Neural cell (in vitro differentiated cells): Measurements from ENCODE around the gene UBXN4. TPM values are rescaled to one million over a fixed set of nuclear protein-coding genes. Genes with fewer than 3 reads are reported as not detected.
A peak's percentile ranks its signal among the peaks of the same experiment; 100 is the strongest.

Source experiments
- H2AFZ ChIP-seq: fragments of 200-600, 300-800 bp; sonication (generic), shearing (Covaris generic); 2 replicates; pipeline ENCODE4 v1.6.0; 2014; ENCODE audit warnings: low read depth, mild to moderate bottlenecking, antibody characterized with exemption, low read length, moderate library complexity
- H3F3A ChIP-seq: fragments of 200-600 bp; shearing (Covaris generic); 2 replicates; pipeline ENCODE4 v1.6.1; 2016; ENCODE audit warnings: mild to moderate bottlenecking, moderate library complexity, mixed read lengths, antibody characterized with exemption, low read length; ENCODE audit not compliant: insufficient read depth, poor library complexity, severe bottlenecking
- H3K27ac ChIP-seq: fragments of 200-600, 300-800 bp; sonication (generic), shearing (Covaris generic); 2 replicates; pipeline ENCODE4 v1.5.1; 2014; ENCODE audit warnings: mild to moderate bottlenecking, low read length, moderate library complexity
- H3K27me3 ChIP-seq: fragments of 300-800, 200-600 bp; sonication (generic), shearing (Covaris generic); 2 replicates; pipeline ENCODE4 v1.6.0; 2014; ENCODE audit warnings: mild to moderate bottlenecking, low read depth, low read length, moderate library complexity; ENCODE audit not compliant: insufficient read depth
- H3K36me3 ChIP-seq: fragments of 300-800, 200-600 bp; sonication (generic), shearing (Covaris generic); 2 replicates; pipeline ENCODE4 v1.5.1; 2014; ENCODE audit warnings: mild to moderate bottlenecking, antibody characterized with exemption, low read length, moderate library complexity; ENCODE audit not compliant: insufficient read depth
- H3K4me2 ChIP-seq: fragments of 300-800, 200-600 bp; sonication (generic), shearing (Covaris generic); 2 replicates; pipeline ENCODE4 v1.6.0; 2014; ENCODE audit warnings: mild to moderate bottlenecking, low read length
- H3K4me3 ChIP-seq: fragments of 300-800, 200-600 bp; sonication (generic), shearing (Covaris generic); 2 replicates; pipeline ENCODE4 v1.5.1; 2014; ENCODE audit warnings: mild to moderate bottlenecking, low read length, moderate library complexity
- H3K79me2 ChIP-seq: fragments of 200-600 bp; shearing (Covaris generic); replicated peaks from 2 replicates; pipeline ENCODE4 v1.6.0; 2014; ENCODE audit warnings: mild to moderate bottlenecking, low read length, moderate library complexity; ENCODE audit not compliant: insufficient read depth
- H3K9ac ChIP-seq: fragments of 300-800, 200-600 bp; sonication (generic), shearing (Covaris generic); 2 replicates; pipeline ENCODE4 v1.6.1; 2016; ENCODE audit warnings: mild to moderate bottlenecking, low read length, mixed read lengths
- H3K9me2 ChIP-seq: fragments of 200-600 bp; shearing (Covaris generic); 2 replicates; pipeline ENCODE4 v1.6.1; 2016; ENCODE audit warnings: mild to moderate bottlenecking, low read length, mixed read lengths; ENCODE audit not compliant: insufficient read depth
- H3K9me3 ChIP-seq: fragments of 200-600, 300-800 bp; sonication (generic), shearing (Covaris generic); 2 replicates; pipeline ENCODE4 v1.6.1; 2016; ENCODE audit warnings: mild to moderate bottlenecking, mixed run types, low read length, moderate library complexity, mixed read lengths
- H4K20me1 ChIP-seq: fragments of 200-600 bp; shearing (Covaris generic); 2 replicates; pipeline ENCODE4 v1.6.1; 2016; ENCODE audit warnings: mild to moderate bottlenecking, mixed run types; ENCODE audit not compliant: insufficient read depth
- CTCF ChIP-seq: fragments of 450-650 bp; IDR thresholded peaks from 2 replicates; pipeline ENCODE4 v1.5.1; 2014; ENCODE audit warnings: antibody characterized with exemption, mild to moderate bottlenecking, moderate library complexity; ENCODE audit not compliant: poor library complexity, severe bottlenecking
- EP300 ChIP-seq: fragments of 450-650 bp; conservative IDR thresholded peaks from 2 replicates; pipeline ENCODE4 v1.6.1; 2014; ENCODE audit warnings: antibody characterized with exemption, mild to moderate bottlenecking, moderate library complexity; ENCODE audit not compliant: poor library complexity, severe bottlenecking
- MXI1 ChIP-seq: fragments of 450-650 bp; conservative IDR thresholded peaks from 2 replicates; pipeline ENCODE4 v1.6.1; 2014; ENCODE audit warnings: antibody characterized with exemption, mild to moderate bottlenecking; ENCODE audit not compliant: poor library complexity, severe bottlenecking
- POLR2AphosphoS5 ChIP-seq: IDR thresholded peaks from 2 replicates; pipeline ENCODE4 v1.6.1; 2012
- RAD21 ChIP-seq: fragments of 450-650 bp; conservative IDR thresholded peaks from 2 replicates; pipeline ENCODE4 v1.6.1; 2014; ENCODE audit warnings: antibody characterized with exemption, mild to moderate bottlenecking, moderate library complexity
- SMC3 ChIP-seq: fragments of 450-650 bp; conservative IDR thresholded peaks from 2 replicates; pipeline ENCODE4 v1.6.1; 2014; ENCODE audit warnings: antibody characterized with exemption, mild to moderate bottlenecking, moderate library complexity; ENCODE audit not compliant: poor library complexity
- TAF1 ChIP-seq: IDR thresholded peaks from 2 replicates; pipeline ENCODE4 v1.6.1; 2012; ENCODE audit warnings: low read depth
- polyA plus RNA-seq: library from polyadenylated mRNA; depleted of rRNA; stranded (reverse); fragments of >200 nt; gene quantifications from 2 replicates; pipeline ENCODE4 v1.2.3, GENCODE V29; 2014
- TF ChIP-seq, protein P1 (sequence below): IDR thresholded peaks from 2 replicates; pipeline ENCODE4 v1.6.1; 2012; ENCODE audit warnings: borderline replicate concordance

Gene UBXN4
- polyA plus RNA-seq, 1 donor from 2014 or later, result 158 TPM

DNA sequence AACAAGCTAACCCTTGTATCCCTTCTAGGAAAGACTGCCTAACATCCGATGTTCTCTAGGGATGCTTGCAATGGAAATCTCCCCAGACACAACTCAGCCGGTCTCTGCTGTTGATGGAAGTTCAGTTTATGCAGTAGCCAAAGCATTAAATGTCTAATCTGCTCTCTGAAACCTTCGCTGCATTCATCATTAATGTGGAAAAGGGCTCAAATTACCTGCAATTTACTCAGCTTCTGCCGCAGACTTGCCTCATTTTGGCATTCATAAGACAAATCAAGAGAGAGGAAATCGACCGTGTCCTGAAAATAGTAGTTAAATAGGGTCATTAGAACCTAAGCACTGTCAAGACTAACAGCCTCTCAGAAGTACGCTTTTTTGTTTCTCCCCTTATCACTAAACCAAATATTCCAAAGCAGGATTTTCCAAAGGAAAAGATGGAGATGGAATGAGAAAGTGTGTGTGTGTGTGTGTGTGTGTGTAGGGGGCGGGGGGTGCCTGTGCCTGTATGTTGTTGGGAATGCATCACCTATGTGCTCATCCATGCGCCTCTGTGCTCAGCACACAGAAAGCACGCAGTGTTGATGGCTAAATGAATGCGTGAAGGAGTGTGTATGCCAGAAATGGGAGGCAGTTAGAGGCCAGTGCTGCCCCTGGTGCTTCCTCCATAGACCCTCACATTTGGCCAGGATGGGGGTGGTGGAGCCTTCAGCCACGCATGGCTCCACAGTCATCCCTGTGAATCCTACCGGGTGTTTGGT is 87.9 kb downstream of the UBXN4 start:
- Histone ChIP-seq H3K27me3 (no peaks in the 10 kb centered on the region), H3K27ac (peak overlapping the region; percentile 61), H3K4me3 (peak overlapping the region; percentile 51), H3K9ac (peak overlapping the region; percentile 2), H3K4me2 (peak overlapping the region; percentile 53), H3K79me2 (no peaks in the 10 kb centered on the region), H3F3A (no peaks in the 10 kb centered on the region), H4K20me1 (no peaks in the 10 kb centered on the region), H2AFZ (no peak overlapping the region), H3K36me3 (no peaks in the 10 kb centered on the region), H3K9me3 (no peaks in the 10 kb centered on the region), H3K9me2 (no peaks in the 10 kb centered on the region)
- TF ChIP-seq CTCF, result peak; percentile 12
- TF ChIP-seq EP300, result no peak
- TF ChIP-seq, protein P1, sequence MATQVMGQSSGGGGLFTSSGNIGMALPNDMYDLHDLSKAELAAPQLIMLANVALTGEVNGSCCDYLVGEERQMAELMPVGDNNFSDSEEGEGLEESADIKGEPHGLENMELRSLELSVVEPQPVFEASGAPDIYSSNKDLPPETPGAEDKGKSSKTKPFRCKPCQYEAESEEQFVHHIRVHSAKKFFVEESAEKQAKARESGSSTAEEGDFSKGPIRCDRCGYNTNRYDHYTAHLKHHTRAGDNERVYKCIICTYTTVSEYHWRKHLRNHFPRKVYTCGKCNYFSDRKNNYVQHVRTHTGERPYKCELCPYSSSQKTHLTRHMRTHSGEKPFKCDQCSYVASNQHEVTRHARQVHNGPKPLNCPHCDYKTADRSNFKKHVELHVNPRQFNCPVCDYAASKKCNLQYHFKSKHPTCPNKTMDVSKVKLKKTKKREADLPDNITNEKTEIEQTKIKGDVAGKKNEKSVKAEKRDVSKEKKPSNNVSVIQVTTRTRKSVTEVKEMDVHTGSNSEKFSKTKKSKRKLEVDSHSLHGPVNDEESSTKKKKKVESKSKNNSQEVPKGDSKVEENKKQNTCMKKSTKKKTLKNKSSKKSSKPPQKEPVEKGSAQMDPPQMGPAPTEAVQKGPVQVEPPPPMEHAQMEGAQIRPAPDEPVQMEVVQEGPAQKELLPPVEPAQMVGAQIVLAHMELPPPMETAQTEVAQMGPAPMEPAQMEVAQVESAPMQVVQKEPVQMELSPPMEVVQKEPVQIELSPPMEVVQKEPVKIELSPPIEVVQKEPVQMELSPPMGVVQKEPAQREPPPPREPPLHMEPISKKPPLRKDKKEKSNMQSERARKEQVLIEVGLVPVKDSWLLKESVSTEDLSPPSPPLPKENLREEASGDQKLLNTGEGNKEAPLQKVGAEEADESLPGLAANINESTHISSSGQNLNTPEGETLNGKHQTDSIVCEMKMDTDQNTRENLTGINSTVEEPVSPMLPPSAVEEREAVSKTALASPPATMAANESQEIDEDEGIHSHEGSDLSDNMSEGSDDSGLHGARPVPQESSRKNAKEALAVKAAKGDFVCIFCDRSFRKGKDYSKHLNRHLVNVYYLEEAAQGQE, result peak; percentile 100
- TF ChIP-seq MXI1, result no peak

DNA sequence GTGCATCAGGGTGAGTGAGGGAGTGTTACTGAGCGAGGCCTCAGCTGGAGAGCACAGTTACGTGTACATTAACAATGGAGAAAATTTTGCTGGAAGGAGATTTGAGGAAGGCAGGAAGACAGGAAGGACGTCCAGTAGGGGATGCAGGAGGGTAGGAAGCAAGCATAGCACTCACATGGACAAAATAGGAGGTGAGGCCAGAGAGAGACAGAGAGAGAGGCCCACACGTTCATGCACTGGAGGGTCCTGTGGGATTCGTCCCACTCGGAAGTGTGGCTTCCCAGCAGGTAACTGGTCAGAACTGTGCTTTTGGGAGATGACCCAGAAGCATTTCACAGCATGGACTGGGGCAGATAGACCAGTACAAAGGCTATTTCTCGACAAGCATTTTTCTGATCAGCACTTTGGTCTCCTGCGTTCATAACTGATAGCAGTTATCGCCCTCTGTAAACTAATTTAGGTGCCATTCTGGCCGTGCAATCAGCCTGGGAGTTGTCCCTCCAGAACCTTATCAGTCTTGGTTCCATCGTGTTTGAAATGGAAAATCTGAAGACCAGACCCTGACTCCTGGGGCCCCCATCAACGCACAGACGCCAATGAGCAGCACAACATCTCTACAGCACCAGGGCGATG is 89.6 kb downstream of the UBXN4 start:
- Histone ChIP-seq H3K9ac (no peak overlapping the region), H3F3A (no peaks in the 10 kb centered on the region), H3K4me2 (no peak overlapping the region), H3K9me3 (no peaks in the 10 kb centered on the region), H3K27ac (no peak overlapping the region), H3K36me3 (no peaks in the 10 kb centered on the region), H2AFZ (no peak overlapping the region), H4K20me1 (no peaks in the 10 kb centered on the region), H3K4me3 (no peak overlapping the region), H3K27me3 (no peaks in the 10 kb centered on the region), H3K79me2 (no peaks in the 10 kb centered on the region), H3K9me2 (no peaks in the 10 kb centered on the region)
- no peak for TF ChIP-seq MXI1
- TF ChIP-seq, protein P1, result no peak
- no peak for TF ChIP-seq TAF1
- no peak for TF ChIP-seq POLR2AphosphoS5
- TF ChIP-seq EP300, result no peak
- no peak for TF ChIP-seq SMC3
- TF ChIP-seq RAD21, result no peak
